K562 (cell line): ENCODE measurements around the gene PLEKHF1. TPM values are rescaled to one million over a fixed set of nuclear protein-coding genes. Genes with fewer than 3 reads are reported as not detected.

Source experiments
- ATAC-seq: fragments of 200-7000 bp; cut with Tn5 transposase; 3 replicates; pipeline ENCODE4 v1.9.1; 2020; ENCODE audit warnings: moderate library complexity
- BruUV-seq: library from RNA; stranded (reverse); fragments of 400-500 nt; replicated peaks from 2 replicates; lab custom pipeline; 2021; lab: Mats Ljungman, UMichigan
- CTCF ChIA-PET: fragments of 300-600 bp; formaldehyde crosslinking; extraction: SDS; loops from one replicate; lab custom pipeline; 2021; ENCODE audit warnings: low intra/inter-chr PET ratio; lab: Yijun Ruan, JAX
- POLR2A ChIA-PET: fragments of 300-600, 350-650 bp; sonication (Branson Sonifier 250); formaldehyde crosslinking; extraction: SDS; loops from one replicate; lab custom pipeline; 2021; ENCODE audit warnings: antibody characterized with exemption, inconsistent platforms; lab: Yijun Ruan, JAX
- DNase-seq, 4 experiments: peaks; one replicate each; pipeline versions ENCODE4 v3.0.0 to v3.0.0-alpha.2; 2011 to 2018; ENCODE audit warnings: low spot score in 3 of 4, mixed read lengths in 3 of 4; ENCODE audit errors: extremely low read depth in 1 of 4
- FAIRE-seq: peaks from 2 replicates; lab custom pipeline; 2011; peaks lifted over from hg19 to GRCh38; lab: Jason Lieb, UNC
- H2AFZ ChIP-seq: 2 replicates; pipeline ENCODE4 v1.6.0; 2011; ENCODE audit warnings: low read depth, low read length, control low read depth, inconsistent platforms
- H3K27ac ChIP-seq: fragments of 200-600 bp; 3 replicates; pipeline ENCODE4 v1.8.0; 2011; ENCODE audit warnings: low read depth, mild to moderate bottlenecking, control low read depth, inconsistent platforms, low read length, moderate library complexity, mixed read lengths; ENCODE audit errors: extremely low read depth
- H3K27me3 ChIP-seq, 2 experiments: fragments of 300-600 bp in 1 of 2; 2 replicates in 1 of 2; 3 replicates in 1 of 2; pipeline versions ENCODE4 v1.6.0 to v1.8.0; 2011; ENCODE audit warnings: inconsistent platforms in 2 of 2, low read length in 2 of 2, mild to moderate bottlenecking in 1 of 2, mixed read lengths in 1 of 2, moderate library complexity in 1 of 2; ENCODE audit not compliant: control insufficient read depth in 2 of 2, insufficient read depth in 2 of 2
- H3K36me3 ChIP-seq: fragments of 300-600 bp; 3 replicates; pipeline ENCODE4 v1.8.0; 2011; ENCODE audit warnings: mild to moderate bottlenecking, low read length, inconsistent platforms; ENCODE audit not compliant: control insufficient read depth, insufficient read depth
- H3K4me1 ChIP-seq, 2 experiments: fragments of 200-600 bp in 1 of 2; replicated peaks in 1 of 2; 2 replicates in 1 of 2; 3 replicates in 1 of 2; pipeline versions ENCODE4 v1.5.1 to v1.8.0; 2011; ENCODE audit warnings: inconsistent platforms in 2 of 2, low read length in 2 of 2, mild to moderate bottlenecking in 1 of 2, mixed read lengths in 1 of 2, moderate library complexity in 1 of 2; ENCODE audit not compliant: control insufficient read depth in 2 of 2, insufficient read depth in 2 of 2
- H3K4me2 ChIP-seq: 2 replicates; pipeline ENCODE4 v1.6.1; 2011; ENCODE audit warnings: low read length, control low read depth, inconsistent platforms, mixed read lengths; ENCODE audit not compliant: insufficient read depth
- H3K4me3 ChIP-seq: fragments of 200-600 bp; sonication (generic), shearing (Covaris generic); 2 replicates; pipeline ENCODE4 v1.5.1; 2016; ENCODE audit warnings: control low read depth, inconsistent platforms
- H3K79me2 ChIP-seq: fragments of 200-600 bp; 3 replicates; pipeline ENCODE4 v1.8.0; 2011; ENCODE audit warnings: low read length, inconsistent platforms; ENCODE audit not compliant: control insufficient read depth, insufficient read depth
- H3K9ac ChIP-seq, 2 experiments: 2 replicates each; pipeline versions ENCODE4 v1.6.0 to v1.6.1; 2011; ENCODE audit warnings: low read depth in 2 of 2, low read length in 2 of 2, control low read depth in 1 of 2, inconsistent platforms in 1 of 2, mild to moderate bottlenecking in 1 of 2, mixed read lengths in 1 of 2; ENCODE audit not compliant: insufficient read depth in 1 of 2
- H3K9me1 ChIP-seq: one replicate; pipeline ENCODE4 v1.6.0; 2011; ENCODE audit warnings: inconsistent platforms, mild to moderate bottlenecking, low read length, moderate library complexity; ENCODE audit not compliant: control insufficient read depth, insufficient read depth
- H3K9me3 ChIP-seq: replicated peaks from 2 replicates; pipeline ENCODE4 v1.5.1; 2011; ENCODE audit warnings: low read depth, low read length, inconsistent platforms; ENCODE audit not compliant: control insufficient read depth, insufficient read depth
- H4K20me1 ChIP-seq: replicated peaks from 2 replicates; pipeline ENCODE4 v1.6.1; 2011; ENCODE audit warnings: low read length, inconsistent platforms, mixed read lengths; ENCODE audit not compliant: control insufficient read depth, insufficient read depth
- DLX4 ChIP-seq: fragments of 250-450 bp; sonication (Bioruptor Pico); IDR thresholded peaks from 2 replicates; pipeline ENCODE4 v1.6.1; 2021; ENCODE audit warnings: mild to moderate bottlenecking
- ELF1 ChIP-seq: fragments of 200-800 bp; sonication (Bioruptor generic); IDR thresholded peaks from 2 replicates; pipeline ENCODE4 v1.6.1; 2016; ENCODE audit warnings: missing genetic modification characterization, missing compliant biosample characterization
- GTF2E2 ChIP-seq: fragments of 200-800 bp; sonication (Bioruptor generic); IDR thresholded peaks from 2 replicates; pipeline ENCODE4 v1.6.1; 2016; ENCODE audit warnings: missing genetic modification characterization, missing compliant biosample characterization
- HDAC2 ChIP-seq: fragments of 450-650 bp; IDR thresholded peaks from 2 replicates; pipeline ENCODE4 v1.6.1; 2016; ENCODE audit warnings: mild to moderate bottlenecking
- MITF ChIP-seq: IDR thresholded peaks from 2 replicates; pipeline ENCODE4 v1.6.1; 2014; ENCODE audit warnings: antibody characterized with exemption
- NFRKB ChIP-seq: fragments of 450-650 bp; IDR thresholded peaks from 2 replicates; pipeline ENCODE4 v1.6.1; 2016; ENCODE audit warnings: low read depth
- TGIF2 ChIP-seq: sonication (generic); formaldehyde crosslinking; IDR thresholded peaks from 2 replicates; pipeline ENCODE4 v1.8.1; 2022; ENCODE audit warnings: mild to moderate bottlenecking, missing genetic modification reagents, moderate library complexity
- ZNF583 ChIP-seq: fragments of 250-450 bp; sonication (Bioruptor Pico); IDR thresholded peaks from 2 replicates; pipeline ENCODE4 v1.4.0; 2020
- ZNF586 ChIP-seq: fragments of 450-650 bp; formaldehyde crosslinking; conservative IDR thresholded peaks from 2 replicates; pipeline ENCODE4 v1.4.0; 2020; ENCODE audit warnings: mild to moderate bottlenecking, moderate library complexity
- WGBS: fragments of 100-300 bp; shearing (Covaris generic); methylation state at CpG from one replicate; pipeline ENCODE4 v1.1.6; 2016; ENCODE audit warnings: low coverage, mixed read lengths; ENCODE audit not compliant: insufficient coverage; ENCODE audit errors: missing lambda C conversion rate; 5-methylcytosine and 5-hydroxymethylcytosine counted together
- in situ Hi-C: fragments of 300-500 bp; cut with MboI; formaldehyde crosslinking; loops from 4 replicates; pipeline ENCODE4 v1.15.0; 2018; ENCODE audit warnings: inconsistent platforms, mixed read lengths
- intact Hi-C: fragments of 100-400 bp; cut with micrococcal nuclease; formaldehyde crosslinking; loops from 2 replicates; pipeline ENCODE4 v1.14.2; 2022
- polyA plus RNA-seq, 8 experiments: library from polyadenylated mRNA; depleted of rRNA in 4 of 8; stranded (reverse) in 5 of 8; unstranded in 3 of 8; fragments of >200 nt; fragmentation: Nextera tagmentation in 2 of 8; fragmentation: Illumina TruSeq in 1 of 8; extraction: Ambion mirVana in 2 of 8; extraction: Trizol in 1 of 8; gene quantifications; 2 replicates each; pipeline versions ENCODE4 v1.2.1 to v1.2.3, GENCODE V29; 2011 to 2014; ENCODE audit warnings: inconsistent platforms in 1 of 8, missing spikeins in 1 of 8
- total RNA-seq, 7 experiments: library from RNA; depleted of rRNA in 6 of 7; stranded (reverse); fragments of >200 nt in 6 of 7; fragmentation: Illumina TruSeq in 2 of 7; extraction: Trizol in 2 of 7; gene quantifications; 2 replicates each; pipeline versions ENCODE4 v1.2.1 to v1.2.3, GENCODE V29; 2011 to 2021; ENCODE audit warnings: low replicate concordance in 1 of 7

PLEKHF1 gene
- total and polyA plus RNA-seq, 9 of the 15 experiments (the other 6 are each of a cell fraction or from before 2014, with no cell fraction given): 0.07 to 13.4 (median 3.9) TPM; not detected in 1

- H2AFZ ChIP-seq: no peak overlapping the region
- no peak overlapping the region for H3K4me2 ChIP-seq
- ATAC-seq (no peak), DNase-seq (no peak)
- H3K79me2 ChIP-seq: no peaks in the 10 kb centered on the region
- in situ Hi-C loops (no loop called here), intact Hi-C loops (no loop called here)
- H3K27me3 ChIP-seq: no peaks in the 10 kb centered on the region
- H3K36me3 ChIP-seq: no peaks in the 10 kb centered on the region
- no TSS peak for BruUV-seq
- H3K27ac ChIP-seq: no peak overlapping the region
- no peaks in the 10 kb centered on the region for H4K20me1 ChIP-seq
- no peak overlapping the region for H3K9ac ChIP-seq
- H3K4me3 ChIP-seq: no peak overlapping the region
- WGBS: 61% methylated on average over 5 of the region's 5 CpGs
- ChIA-PET CTCF (no interaction called here), POLR2A (no interaction called here)
- no peak for TF ChIP-seq GTF2E2
- TF ChIP-seq HDAC2: no peak
- no peak for TF ChIP-seq DLX4 (CRISPR knock-in tag)
- TF ChIP-seq NFRKB: no peak
- TF ChIP-seq ZNF583: no peak
- TF ChIP-seq ZNF586: no peak
- no peak for TF ChIP-seq TGIF2 (CRISPR knock-in tag)
- TF ChIP-seq MITF: no peak
- no peak for TF ChIP-seq ELF1 (tag)
- TF ChIP-seq, all 486 proteins: peak for 0
- Histone ChIP-seq H3K9me1 (no peaks in the 10 kb centered on the region), H3K4me1 (peaks cover 16 to 29% of the 10 kb centered on the region in 2 experiments), H3K9me3 (no peaks in the 10 kb centered on the region)
- FAIRE-seq: no peak
Measured at GRCh38 chr19:29658221-29658991, 6.9 kb upstream of the PLEKHF1 start.
